ENCODE results near the gene RPS6KA2.
"Not testable (repeated sequence)": the region's sequence is repeated elsewhere in the genome, so short reads cannot be mapped to it uniquely, and the experiment has no call there.

Gene RPS6KA2

GRCh38 chr6:166538297-166539010, 88.6 kb downstream of the RPS6KA2 start:
- H3K4me3 ChIP-seq (ENCODE audit: low read length), result no peak overlapping the region
- TF ChIP-seq CTCF (conservative IDR thresholded peaks at IDR 0.05; ENCODE audit: low read depth, low read length), result no peak
- DNase-seq (ENCODE audit: low read depth), result no peak

- no peak overlapping the region for H3K4me3 ChIP-seq (ENCODE audit: low read length)
- no peak for TF ChIP-seq CTCF (conservative IDR thresholded peaks at IDR 0.05; ENCODE audit: low read depth, low read length)
- no peak for DNase-seq (ENCODE audit: low read depth)
These were observed 92.2 kb downstream of the RPS6KA2 start for GRCh38 chr6:166534658-166535406.

DNA sequence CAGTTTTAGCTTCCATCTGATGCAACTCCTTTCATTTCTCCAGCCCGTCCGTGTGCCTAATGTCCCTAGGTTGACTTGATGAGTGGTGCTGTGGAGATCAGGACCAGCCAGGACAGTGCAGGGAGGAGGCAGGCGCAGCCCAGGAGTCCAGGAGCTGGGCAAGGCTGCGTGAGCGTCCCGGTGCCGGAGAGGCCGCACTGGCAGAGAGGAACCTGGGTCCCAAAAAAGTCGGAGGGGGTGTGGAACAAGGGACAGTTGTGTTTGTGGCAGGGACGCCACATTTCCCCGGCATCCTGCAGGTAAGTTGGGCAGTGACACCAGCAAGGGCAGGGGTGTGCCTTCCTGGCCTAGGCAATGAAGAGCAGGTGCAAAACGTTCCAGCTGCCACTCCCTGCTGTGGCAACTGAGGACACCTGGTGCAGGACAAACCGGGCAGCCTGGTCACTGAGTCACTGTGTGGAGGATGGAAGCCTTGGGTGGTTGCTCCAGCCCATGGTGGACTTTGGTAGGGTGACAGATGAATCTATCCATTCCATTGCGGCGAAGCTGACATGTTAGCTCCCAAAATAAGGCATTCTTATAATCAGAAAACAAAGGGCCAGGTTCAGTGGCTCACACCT, 93.7 kb downstream of the RPS6KA2 start:
- no peak for DNase-seq (ENCODE audit: low read depth)
- TF ChIP-seq CTCF (conservative IDR thresholded peaks at IDR 0.05; ENCODE audit: low read depth, low read length), result no peak
- no peak overlapping the region for H3K4me3 ChIP-seq (ENCODE audit: low read length)

DNA sequence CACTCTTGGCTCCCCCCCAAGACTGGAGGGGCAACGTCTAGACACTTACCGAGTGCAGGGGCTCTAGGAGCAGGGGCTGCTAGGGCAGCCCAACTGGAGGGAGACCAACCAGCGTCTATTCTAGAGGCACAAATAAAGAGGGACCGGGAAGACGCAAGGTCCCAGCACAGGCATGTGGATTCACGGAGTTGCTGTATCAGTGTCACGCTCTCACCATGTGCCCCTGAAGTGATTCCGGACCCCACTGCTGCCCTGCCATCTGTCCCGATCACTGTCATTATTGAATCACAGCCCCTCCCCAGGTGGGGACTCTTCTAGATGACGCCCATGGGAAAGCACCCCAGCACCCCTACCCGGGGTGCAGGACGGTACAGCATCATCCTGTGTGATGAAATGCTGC, 94.7 kb downstream of the RPS6KA2 start:
- no peak for TF ChIP-seq CTCF (conservative IDR thresholded peaks at IDR 0.05; ENCODE audit: low read depth, low read length)
- no peak overlapping the region for H3K4me3 ChIP-seq (ENCODE audit: low read length)
- no peak for DNase-seq (ENCODE audit: low read depth)

GRCh38 chr6:166530211-166531095, 96.6 kb downstream of the RPS6KA2 start:
- DNase-seq (ENCODE audit: low read depth), result no peak
- no peak for TF ChIP-seq CTCF (conservative IDR thresholded peaks at IDR 0.05; ENCODE audit: low read depth, low read length)

GRCh38 chr6:166529586-166529985, 97.5 kb downstream of the RPS6KA2 start:
- DNase-seq (ENCODE audit: low read depth), result no peak
- H3K4me3 ChIP-seq (ENCODE audit: low read length), result no peak overlapping the region
- no peak for TF ChIP-seq CTCF (conservative IDR thresholded peaks at IDR 0.05; ENCODE audit: low read depth, low read length)

More at GRCh38 chr6:166530211-166531095, 96.6 kb downstream of the RPS6KA2 start:
- H3K4me3 ChIP-seq (ENCODE audit: low read length), result no peak overlapping the region

- H3K4me3 ChIP-seq (ENCODE audit: low read length); DNase-seq (ENCODE audit: low read depth): not testable (repeated sequence)
These were observed 98.0 kb downstream of the RPS6KA2 start for GRCh38 chr6:166529058-166529457.

All from retinal pigment epithelial cell (primary cell).